HG03460 (cell line): Measurements from ENCODE around the gene CORIN.
A peak's percentile ranks its signal among the peaks of the same experiment; 100 is the strongest.

Experiments used
- ATAC-seq: cut with Tn5 transposase; IDR thresholded peaks from one replicate; pipeline ENCODE4 v1.9.1; 2021; ENCODE audit not compliant: unreplicated experiment

The CORIN gene

GRCh38 chr4:47836641-47837093 is 1.2 kb downstream of the CORIN start:
- peak; percentile 68 for ATAC-seq

- no peak for ATAC-seq
These were observed 2.4 kb downstream of the CORIN start for GRCh38 chr4:47835494-47835893.

- no peak for ATAC-seq
These were observed 6.7 kb downstream of the CORIN start for GRCh38 chr4:47831026-47831679.

DNA sequence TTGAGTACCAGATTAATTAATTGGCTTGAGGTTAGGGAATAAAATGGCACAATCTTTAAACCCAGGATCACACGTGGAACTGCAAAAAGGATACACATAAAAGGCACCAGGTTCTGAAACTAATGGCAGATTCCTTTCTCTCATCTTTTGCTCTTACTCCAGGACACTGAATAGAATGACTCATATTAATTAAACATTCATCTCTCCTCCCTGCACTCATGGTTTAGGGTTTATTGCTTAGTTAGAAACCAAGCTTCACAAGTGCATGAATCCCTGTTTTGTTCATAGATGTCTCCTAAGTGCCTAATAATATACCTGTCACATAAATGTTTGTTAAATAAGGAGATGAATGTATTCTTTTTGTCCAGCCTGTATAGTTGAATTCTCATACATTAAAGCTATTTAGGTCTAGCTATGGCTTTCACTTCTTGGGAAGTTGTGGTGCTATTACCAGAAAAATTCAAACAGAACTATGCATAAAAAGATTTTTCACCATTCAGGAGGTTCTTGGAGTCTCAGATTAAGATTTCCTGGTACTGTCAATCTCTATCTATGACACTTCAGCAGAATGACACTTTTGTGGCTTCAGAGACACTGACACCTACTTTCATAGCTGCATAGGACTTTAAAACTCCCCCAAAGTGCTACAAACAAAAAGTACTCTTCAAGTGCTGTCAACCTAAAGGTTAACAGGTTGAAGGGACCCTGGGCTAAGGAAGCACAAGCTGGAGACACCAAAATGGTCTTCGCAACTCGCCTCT is 7.4 kb downstream of the CORIN start:
- no peak for ATAC-seq

- ATAC-seq, result no peak
These were observed 8.4 kb downstream of the CORIN start for GRCh38 chr4:47829438-47829837.

DNA sequence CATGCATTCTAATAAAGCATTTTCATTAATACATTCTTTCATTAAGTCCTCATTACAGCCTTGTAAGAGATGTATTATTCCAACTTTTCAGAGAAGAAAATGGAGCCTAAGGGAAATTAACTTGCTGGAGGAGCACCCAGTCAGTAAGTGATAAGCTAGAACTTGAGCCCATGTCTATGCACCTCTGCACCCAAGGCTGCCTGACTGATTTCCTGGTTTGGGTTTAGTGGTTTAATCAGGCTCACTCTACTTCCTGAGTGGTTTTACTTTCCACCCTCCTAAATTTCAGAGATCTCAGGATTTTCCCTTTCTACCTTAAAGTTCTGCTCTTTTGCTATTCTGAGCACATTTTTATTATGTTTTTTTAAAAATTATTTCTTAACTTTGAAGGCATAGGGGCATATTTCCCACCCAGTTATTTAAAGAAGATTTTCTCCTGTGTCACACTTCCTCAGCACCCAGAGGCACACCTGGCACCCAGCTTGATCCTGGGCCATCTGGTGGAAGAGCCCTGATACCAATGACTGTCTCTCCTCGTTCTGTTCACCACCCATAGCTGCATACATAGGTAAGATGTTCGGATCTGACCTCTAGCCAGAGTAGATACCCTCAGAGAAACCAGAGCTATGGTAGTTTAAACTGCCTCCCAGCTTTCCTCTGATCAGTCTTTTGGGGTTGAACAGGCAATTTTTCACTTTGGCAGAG is 10.4 kb downstream of the CORIN start:
- ATAC-seq, result no peak

GRCh38 chr4:47824840-47825239 is 13.0 kb downstream of the CORIN start:
- no peak for ATAC-seq

GRCh38 chr4:47819178-47819577 is 18.7 kb downstream of the CORIN start:
- ATAC-seq, result no peak

DNA sequence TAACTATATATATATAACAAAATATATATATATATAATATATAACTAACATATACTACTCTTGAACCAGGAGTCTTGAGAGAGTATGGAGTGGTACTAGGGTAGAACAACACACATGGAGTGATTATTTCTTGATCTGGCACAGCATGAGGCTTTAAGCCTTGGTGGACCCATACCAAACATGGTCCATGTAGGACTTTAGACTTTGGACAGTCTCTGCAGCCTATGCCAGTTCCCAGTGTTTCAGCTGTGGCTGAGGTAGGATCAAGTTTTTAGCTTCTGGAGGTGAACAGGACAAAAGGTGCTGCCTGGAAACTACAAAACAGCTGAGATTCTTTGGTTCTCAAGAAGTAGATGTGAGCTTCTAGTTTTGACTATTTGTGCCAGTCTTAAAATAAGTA is 20.6 kb downstream of the CORIN start:
- no peak for ATAC-seq

DNA sequence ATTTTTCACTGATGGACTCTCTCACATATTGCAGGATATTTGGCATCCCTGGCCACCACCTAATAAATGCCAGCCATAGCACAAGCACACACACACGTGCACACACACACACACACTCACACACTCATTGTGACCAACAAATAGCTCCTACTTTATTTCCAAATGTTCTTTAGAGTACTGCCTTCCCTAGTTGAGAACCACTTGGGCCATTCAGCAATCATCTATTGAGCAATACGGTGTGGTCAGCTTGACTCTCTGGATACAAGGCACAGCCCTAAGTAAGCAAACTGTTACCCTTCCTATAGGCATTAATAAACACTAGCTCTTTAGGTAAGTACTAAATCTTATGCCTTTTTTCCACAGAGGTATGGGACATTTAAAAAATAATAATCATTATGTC is 21.1 kb downstream of the CORIN start:
- ATAC-seq, result no peak

DNA sequence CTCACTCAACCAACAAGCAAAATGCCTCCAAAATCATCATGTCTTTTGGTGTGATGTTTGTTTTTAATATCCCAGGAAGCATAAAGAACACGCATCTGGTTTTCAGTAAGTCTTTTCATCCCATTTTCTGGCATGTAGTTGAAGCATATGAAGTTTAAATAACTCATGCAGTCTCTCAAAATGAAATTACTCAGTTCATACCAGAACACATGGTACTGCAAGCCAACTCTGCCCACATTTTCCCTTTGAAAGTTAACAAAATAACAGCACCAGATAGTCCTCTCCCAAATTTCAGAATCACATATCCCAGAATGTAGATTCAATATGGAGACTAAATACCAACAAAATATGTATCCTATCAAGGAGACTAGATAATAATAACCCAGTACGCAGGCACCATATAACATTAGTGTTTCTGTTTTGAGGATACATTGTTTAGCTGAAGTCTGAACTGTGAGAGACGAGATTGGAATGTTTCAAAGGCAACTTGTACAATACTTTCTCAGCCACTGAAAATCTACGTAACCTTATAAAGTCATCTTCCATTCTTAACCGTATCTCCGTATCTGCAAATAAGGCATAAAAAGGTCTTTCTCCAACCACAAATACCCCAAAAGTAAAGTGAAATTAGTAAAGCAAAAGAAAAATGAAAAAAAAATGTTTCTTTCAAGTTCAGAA is 23.1 kb downstream of the CORIN start:
- no peak for ATAC-seq

DNA sequence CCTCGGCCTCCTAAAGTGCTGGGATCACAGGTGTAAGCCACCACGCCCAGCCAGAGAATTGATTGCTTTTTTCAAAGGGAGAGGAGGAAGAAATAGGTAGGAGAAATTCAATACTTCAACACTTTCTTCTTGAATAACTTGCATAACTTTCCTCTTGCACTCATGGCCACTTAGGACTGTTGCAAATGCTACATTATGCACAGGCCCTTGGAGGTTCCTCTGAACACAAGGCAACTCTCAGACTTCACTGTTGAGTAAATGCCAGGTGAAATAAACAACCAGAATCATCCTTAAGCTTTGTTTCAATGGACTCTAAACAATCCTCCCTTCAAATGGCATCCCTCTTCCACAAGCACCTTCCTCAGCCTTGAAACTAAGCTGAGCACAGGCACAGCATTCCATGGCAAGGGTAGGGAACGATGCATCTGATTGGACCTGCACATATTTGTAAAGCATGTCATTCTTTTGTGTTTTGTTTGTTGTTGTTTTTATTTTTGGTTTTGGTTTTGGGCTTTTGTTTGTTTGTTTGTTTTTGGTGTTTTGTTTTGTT is 28.1 kb downstream of the CORIN start:
- ATAC-seq, result no peak

DNA sequence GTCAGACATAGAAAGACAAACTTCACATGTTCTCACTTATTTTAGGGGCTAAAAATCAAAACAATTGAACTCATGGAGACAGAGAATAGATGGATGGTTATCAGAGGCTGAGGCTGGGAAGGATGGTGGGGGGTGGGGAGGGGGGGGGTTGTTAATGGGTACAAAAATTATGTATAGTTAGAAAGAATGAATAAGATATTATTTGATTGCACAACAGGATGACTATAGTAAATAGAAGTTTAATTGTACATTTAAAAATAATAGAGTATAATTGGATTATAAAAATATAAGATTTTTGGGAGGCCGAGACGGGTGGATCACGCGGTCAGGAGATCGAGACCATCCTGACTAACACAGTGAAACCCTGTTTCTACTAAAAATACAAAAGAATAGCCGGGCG is 33.3 kb downstream of the CORIN start:
- ATAC-seq, result no peak

DNA sequence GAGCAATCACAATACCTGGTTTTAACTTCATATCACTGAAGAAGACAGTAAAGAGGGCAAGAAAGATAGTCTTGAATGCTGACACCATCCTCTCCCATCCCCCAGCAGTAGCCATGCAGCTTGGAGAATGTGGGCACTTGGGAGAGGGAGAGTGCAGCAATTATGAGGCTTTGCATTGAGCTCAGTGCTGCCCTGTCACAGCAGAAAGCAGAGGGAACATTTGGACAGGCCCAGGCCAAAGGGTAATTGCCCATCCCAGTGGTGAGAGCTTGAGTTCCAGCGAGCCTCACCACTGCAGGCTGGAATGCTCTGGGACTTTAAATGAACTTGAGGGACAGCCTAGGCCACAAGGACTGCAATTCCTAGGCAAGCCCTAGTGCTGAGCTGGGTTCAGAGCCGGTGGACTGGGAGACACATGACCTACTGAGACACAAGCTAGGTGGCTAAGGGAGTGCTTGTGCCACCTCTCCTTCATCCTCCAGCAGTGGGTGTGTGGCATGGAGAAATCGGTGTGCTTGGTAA is 36.3 kb downstream of the CORIN start:
- ATAC-seq, result no peak

DNA sequence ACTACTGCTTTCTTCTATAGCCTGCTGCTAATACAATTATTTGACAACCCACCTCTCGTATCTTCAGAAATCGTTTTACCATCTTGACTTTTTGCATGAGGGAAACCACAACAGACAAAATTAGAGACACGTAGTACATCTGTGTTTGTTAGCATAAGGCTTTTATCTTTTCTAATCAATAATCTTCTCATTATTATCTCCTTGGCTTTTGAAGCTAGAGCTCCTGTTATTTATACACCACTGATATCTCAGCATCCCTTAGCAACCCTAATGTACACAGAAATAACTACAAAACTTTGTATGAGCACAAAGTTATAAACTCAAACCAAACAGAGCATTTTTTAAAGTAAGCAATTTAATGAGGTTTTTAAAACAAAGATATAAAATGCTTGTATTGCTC is 39.7 kb downstream of the CORIN start:
- no peak for ATAC-seq

GRCh38 chr4:47791965-47792364 is 45.9 kb downstream of the CORIN start:
- no peak for ATAC-seq

- ATAC-seq, result no peak
These were observed 47.8 kb downstream of the CORIN start for GRCh38 chr4:47790105-47790504.

DNA sequence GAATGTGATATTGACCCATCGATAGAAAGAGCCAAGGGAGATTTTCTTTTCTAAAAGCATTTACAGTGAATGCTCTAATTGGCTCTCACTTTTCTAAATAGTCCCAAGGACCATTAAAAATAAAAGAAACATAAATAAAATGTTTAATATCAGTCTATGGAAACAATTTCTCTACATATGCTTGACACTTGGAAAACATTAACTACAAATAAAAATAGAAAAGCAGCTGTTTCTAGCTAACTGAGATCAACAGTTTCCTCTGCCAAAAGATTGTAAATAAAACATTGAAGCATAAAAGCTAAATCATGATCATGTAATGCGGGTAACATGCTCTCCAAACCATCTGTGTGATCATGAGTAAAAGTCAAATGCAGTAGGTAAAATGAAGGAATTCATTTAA is 49.7 kb downstream of the CORIN start:
- ATAC-seq, result no peak

GRCh38 chr4:47786958-47787370 is 50.9 kb downstream of the CORIN start:
- peak; percentile 81 for ATAC-seq

DNA sequence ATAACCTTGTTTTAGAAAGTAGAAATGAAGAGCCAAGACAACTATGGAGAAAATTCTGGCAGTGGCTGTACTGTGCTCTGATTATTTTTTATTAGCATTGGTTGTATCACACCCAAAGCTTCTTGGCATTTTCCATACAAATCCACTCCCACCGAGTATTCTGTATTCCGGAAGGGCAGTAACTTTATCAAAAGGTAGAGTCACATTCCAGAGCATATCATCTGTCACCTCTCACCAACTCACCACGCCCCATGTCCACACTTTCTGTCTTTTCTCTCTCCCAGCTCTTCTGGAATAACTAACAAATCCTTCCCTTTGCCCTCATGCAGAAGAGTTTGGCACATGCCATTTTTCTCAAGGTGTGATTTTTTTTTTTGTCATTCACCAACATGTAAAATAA is 52.7 kb downstream of the CORIN start:
- ATAC-seq, result no peak

DNA sequence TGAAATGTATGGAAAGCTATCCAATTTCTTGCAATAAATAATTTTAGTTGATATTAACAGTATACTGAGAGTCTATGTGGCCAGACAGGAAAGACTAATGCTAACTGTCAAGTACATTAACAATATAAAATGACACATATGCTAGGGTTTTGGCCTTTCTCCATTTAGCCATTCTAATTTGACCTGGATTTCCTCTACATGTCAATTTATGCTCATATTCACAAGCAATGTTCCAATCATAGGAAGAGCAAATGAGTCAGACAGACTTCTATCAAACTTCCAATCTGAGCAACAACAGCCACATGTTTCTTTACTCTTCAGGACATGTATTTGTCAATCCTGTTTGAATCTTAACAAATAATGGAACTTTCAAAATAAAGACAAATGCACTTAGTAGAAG is 53.6 kb downstream of the CORIN start:
- no peak for ATAC-seq
